HG03039 (cell line): ENCODE measurements around the gene DDX27.
"Not testable (repeated sequence)": the region's sequence is repeated elsewhere in the genome, so short reads cannot be mapped to it uniquely, and the experiment has no call there.

Source experiments
- ATAC-seq: cut with Tn5 transposase; IDR thresholded peaks from one replicate; pipeline ENCODE4 v1.9.1; 2021; ENCODE audit warnings: mild to moderate bottlenecking, moderate library complexity; ENCODE audit not compliant: unreplicated experiment

The DDX27 gene

DNA sequence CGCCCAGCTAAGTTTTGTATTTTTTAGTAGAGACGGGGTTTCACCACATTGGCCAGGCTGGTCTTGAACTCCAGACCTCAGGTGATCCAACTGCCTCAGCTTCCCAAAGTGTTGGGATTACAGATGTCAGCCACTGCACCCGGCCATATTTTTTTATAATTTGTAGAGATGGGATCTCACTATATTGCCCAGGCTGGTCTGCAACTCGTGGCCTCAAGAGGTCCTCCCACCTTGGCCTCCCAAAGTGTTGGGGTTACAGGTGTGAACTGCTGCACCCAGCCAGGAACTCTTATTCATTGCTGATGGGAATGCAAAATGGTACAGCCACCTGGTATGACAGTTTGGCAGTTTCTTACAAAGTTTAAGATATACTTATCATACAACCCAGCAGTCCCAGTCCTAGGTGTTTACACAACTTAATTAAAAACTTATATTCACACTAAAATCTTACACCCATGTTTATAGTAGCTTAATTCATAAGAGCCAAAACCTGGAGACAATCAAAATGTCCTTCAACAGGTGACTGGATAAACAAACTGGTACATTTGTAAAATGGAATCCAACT is 19.4 kb upstream of the DDX27 start:
- ATAC-seq, result no peak

DNA sequence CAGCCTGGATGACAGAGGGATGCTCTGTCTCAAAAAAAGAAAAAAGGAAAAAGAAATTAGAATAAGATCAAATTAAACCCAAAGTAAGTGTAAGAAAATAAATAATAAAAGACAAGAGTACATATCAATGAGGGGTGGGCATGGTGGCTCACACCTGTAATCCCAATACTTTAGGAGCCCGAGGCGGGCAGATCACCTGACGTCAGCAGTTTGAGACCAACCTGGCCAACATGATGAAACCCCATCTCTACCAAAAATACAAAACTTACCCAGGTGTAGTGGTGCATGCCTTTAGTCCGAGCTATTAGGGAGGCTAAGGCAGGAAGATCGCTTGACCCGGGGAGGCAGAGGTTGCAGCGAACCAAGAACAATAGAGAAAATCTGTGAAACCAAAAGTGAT is 16.2 kb upstream of the DDX27 start:
- ATAC-seq, result no peak

DNA sequence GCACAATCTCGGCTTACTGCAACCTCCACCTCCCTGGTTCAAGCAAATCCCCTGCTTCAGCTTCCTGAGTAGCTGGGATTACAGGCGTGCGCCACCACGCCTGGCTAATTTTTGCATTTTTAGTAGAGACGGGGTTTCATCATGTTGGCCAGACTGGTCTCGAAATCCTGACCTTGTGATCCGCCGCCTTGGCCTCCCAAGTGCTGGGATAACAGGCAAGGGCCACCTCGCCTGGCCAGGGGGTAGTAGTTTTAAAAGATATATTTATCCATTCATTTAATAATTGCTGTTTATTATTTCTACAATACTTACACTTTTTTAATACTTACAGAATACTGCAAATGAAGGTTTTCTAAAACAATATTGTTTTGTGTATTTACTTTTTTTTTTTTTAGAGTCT is 15.5 kb upstream of the DDX27 start:
- ATAC-seq, result no peak

DNA sequence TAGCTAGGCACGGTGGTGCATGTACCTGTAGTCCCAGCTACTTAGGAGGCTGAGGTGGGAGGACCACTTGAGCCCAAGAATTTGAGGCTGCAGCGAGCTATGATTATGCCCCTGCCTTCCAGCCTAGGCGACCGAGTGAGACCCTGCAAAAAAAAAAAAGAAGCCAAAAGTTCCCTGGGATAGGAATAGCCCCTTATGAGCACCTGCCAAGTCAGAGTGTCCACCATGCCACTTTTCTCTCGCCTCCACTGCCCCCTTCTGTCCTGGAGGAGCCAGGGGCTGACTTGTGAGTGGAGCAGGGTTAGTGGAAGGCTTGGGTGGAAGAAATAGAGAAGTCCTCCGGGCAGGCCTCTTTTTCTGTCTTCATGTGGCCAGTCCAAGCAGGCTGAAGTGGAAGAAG is 12.1 kb upstream of the DDX27 start:
- no peak for ATAC-seq

DNA sequence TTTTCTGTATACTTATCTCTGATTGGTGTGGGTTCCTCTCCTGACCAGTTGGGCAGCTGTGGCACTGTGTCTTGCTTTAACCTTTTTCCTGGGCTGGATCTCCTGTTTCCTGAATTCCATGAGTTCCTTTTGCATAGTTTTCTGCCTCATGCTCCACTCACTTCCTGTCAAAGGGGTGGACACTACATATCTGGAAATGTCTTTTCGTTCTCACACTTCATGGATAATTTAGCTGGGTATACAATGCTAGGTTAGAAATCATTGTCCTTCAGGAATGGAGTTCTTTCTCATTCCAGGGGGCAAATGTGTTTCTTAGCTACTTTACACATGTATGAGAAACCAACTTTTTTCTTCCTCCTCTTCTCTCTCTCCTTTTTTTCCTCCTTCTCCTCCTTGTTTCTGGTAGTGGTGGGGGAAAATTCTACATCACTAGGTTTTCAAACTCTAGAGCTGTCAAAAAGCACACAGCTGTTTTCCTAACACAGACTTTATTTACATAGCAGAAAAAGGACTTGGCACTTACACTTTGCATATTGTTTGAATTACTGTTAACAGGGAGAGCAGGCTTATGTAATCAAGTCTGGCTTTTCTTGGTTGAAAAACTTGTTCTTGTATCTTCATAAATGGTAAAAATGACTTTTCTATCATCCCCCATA is 9.0 kb upstream of the DDX27 start:
- no peak for ATAC-seq

DNA sequence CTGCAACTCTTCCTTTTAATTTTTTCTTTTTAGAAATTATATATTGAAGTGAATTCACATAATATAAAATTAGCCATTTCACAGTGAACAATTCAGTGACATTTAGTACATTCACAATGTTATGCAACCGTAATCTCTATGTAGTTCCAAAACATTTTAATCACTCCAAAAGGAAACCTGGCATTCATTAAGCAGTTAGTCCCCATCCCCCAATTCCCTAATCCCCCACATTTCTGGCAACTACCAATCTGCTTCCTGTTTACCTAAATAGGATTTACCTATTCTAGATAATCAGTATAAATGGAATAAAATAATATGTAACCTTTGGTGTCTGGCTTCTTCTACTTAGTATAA is 8.5 kb upstream of the DDX27 start:
- no peak for ATAC-seq

DNA sequence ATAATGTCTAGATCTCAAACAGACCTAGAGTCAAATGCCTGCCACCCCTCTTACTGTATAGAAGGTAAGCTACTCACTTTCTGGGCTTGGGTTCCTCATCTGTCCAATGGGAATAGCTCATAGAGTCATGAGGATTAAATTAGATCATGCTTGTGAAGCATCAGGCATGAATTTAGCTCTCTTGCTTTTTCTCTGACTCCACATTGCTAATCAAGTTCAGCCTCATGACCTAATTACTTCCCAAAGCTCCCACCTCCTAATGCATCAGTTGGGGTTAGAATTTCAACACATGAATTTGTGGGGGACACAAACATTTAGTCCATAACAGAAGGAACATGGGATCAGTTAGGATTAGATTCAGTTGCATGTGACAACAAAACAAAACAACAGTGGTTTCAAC is 4.6 kb upstream of the DDX27 start:
- ATAC-seq, result no peak

DNA sequence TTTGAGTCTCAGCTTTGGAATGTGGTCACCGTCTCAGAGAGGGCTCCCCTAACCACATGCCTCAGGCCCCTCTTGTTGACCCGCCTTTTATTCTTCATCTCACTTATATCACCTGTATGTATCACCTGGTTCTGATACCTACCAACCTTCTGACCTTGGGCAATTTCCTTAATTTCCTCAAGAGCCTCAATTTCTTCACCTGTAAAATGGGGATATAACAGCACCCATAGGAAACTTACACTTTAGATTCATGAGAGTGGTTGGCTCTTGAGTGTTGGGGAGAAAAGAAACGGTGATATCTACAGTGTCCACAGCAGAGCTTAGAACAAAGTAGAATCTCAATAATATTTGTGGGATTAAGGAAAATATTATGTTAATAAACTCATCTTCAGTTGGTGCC is 4.0 kb upstream of the DDX27 start:
- no peak for ATAC-seq

DNA sequence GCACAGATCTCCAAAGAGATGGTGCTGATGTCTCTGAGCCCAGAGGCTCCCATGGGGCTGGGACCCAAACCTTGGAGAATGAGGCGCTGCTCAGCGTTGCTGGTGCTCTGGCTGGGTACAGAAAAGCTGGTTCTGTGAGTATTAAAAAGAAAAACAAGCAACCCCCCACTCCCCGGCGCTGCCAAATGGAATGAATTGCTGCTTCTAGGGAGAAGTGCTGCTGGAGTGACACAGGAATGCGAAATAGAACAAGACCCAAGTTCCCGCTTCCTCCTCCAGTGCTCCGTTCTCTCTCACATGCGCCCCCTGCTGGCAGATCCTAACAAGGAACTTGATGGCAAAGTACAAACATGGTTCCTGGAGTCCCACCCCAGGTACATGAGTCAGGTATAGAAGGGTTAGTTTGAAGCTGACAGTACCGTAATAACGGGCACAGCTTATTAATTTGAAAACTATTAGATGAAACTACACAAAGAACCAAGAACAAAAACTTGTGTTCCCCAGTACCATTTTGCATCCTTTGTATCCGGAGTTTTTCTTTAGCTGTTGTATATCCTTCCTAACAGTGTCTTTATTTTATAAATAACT is 2.1 kb upstream of the DDX27 start:
- ATAC-seq, result no peak

DNA sequence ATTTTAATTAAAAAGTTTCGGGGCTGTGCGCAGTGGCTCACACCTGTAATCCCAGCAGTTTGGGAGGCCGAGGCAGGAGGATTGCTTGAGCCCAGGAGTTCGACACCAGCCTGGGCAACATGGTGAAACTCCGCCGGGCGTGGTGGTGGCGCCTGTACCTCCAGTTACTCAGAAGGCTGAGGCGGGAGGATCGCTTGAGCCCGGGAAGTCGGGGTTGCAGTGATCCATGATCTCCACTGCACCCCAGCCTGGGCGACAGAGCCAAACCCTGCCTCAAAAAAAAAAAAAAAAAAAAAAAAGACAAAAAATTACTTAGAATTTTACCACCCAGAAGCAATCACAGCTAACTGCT is 501 bp upstream of the DDX27 start:
- not testable (repeated sequence) for ATAC-seq

DNA sequence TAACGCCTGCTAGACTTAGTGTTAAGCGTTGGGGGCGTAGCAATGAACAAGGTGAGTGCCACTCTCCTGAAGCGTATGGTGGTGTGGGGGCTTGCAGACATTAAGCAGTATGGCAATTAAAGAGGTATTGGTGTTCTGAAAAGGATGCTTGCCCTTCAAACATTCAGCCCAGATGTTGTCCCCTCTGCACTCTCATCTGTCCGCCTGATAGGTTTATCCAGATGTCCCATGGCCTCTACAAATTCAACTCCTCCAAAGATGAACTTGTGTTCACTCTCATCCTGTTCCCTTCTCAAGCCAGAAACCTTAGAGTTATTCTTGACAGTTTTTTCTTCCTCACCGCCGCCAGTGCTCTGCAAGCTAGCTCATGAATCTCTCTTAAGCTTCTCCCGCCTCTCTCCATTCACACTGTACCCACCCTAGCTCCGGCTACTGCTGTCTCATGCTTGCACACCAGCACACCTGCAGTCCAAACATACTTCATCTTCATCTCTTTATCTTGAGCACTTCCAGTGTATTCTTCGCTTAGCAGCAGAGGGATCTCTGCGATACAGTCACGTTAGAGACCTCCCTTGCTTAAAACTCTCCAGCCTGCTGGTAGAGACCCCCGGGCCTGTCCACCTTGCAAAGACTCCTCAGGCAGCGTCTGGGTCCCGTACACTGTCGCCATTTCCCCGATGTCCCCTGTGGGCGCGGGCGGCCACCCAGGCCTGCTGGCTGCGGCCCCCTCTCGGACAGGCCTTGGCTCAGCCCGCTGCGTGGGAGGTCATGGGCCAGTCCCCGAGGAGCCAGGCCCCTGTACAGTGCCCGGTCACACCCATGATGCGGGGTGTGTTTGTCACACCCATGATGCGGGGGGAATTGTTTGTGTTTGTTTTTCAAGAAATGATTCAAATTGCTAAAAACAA is 962 bp downstream of the DDX27 start:
- no peak for ATAC-seq

DNA sequence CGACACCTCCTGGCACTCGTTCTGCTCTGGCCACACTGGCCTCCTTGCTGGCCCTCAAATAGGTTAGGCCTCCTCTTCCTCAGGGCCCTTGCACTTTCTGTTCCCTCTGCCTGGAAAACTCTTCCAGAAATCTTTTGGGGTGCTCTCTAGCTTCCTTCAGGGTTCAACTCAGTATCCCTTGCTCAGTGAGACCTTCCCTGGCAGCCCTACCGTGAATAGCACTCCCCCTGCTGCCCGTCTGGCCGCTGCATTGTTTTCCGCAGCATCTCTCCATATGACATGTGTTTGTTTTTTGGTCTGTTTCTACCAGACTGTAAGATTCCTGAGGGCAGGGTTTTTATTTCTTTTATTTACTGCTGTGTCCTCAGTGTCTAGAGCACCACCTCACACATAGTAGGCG is 6.7 kb downstream of the DDX27 start:
- ATAC-seq, result no peak

DNA sequence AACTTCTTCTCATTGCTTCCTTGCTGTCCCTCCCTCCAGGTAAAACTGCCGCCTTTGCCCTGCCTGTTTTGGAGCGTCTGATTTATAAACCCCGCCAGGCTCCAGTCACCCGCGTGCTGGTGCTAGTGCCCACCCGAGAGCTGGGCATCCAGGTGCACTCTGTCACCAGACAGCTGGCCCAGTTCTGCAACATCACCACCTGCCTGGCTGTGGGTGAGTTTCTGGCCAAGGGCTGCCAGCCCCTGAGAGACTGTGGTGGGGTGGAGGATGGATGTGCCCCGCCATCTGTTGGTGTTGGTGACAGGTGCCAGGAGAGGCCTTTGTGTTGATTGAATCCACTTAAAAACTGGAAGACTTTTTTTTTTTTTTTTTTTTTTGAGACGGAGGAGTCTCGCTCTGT is 9.5 kb downstream of the DDX27 start:
- no peak for ATAC-seq

DNA sequence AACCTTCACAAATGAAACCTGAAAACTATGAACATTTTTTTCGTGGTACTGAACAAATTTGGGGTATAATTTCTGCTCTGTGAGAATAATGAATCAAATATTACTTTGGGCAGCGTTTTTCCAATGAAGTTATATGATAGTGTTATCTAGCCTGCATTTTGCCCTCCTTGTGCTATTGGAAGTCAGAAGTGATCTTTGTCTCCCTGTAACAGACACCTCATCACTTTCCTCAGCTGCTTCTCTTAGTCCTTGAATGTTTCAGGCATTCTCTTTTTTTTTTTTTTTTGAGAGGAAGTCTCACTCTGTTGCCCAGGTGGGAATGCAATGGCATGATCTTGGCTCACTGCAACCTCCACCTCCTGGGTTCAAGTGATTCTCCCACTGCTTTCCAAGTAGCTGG is 10.2 kb downstream of the DDX27 start:
- no peak for ATAC-seq

DNA sequence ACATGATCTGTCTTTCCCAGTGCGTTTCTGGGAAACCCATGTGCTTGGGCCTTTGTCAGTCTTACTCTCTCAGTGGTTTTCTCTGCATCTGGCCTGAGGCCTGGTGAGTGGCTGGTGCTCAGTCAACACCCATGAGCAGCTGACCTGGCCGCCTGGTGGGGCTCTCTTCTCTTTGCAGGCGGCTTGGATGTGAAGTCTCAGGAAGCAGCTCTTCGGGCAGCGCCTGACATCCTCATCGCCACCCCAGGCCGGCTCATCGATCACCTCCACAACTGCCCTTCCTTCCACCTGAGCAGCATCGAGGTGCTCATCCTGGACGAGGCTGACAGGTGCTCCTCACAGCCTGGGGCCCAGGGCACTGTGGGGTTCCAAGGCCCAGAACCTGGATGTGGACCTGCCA is 10.8 kb downstream of the DDX27 start:
- no peak for ATAC-seq

DNA sequence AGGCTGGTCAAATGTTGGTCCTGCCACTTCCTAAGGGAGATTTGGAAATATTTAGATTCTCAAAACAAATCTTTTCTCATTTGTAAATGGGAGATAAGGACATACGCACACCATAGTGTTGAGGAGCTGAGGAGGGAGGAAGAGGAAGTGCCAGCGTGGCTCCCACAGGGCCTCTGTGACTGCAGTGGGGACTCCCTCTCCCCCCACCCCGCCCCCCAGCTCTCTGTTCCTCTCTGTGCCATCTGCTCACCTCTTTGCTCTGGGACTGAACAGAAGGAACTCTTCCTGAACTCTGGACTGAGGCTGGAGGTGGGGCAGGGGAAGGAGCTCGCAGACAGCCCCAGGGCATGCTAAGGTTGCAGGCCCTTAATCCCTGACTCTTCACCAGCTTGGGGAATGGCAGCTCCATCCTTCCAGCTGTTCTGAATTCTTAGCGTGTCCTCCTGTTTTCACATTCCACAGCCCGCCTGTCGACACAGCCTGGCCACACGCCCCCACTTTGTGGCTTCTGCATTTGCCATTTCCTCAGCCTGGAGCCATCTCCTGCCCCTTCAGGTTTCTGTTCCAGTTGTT is 11.4 kb downstream of the DDX27 start:
- no peak for ATAC-seq

DNA sequence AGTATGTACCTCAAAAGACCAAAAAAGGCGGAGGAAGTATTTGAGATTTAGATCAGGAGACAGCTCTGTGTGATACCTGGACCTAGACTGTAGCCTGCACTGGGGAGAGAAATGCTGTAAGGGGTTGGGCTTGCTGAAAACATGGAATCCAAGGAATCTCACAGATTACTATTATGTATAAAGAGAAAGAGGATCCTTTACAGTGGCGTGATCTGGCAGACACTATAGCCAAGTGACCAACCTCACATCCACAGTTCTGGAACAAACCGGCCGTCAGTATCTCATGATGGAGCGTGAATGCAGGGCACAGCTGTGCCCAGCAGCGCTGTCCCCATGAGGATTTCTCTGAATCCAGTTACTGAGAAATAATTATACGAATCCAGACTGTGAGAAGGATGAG is 12.3 kb downstream of the DDX27 start:
- ATAC-seq, result no peak

DNA sequence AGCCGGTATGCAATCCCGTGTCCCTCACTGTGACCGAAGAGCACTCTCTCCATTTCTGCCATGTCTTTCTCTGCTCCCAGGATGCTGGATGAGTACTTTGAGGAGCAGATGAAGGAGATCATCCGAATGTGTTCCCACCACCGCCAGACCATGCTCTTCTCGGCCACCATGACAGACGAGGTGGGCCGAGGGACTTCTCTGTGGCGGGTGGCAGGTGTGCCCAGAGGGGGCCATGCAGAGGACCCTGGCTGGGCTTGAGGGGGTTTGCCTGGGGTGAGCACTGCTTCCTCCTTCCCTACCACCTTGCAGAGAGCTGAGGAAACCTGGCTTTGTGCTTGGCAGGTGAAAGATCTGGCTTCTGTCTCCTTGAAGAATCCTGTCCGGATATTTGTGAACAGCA is 14.0 kb downstream of the DDX27 start:
- ATAC-seq, result no peak

DNA sequence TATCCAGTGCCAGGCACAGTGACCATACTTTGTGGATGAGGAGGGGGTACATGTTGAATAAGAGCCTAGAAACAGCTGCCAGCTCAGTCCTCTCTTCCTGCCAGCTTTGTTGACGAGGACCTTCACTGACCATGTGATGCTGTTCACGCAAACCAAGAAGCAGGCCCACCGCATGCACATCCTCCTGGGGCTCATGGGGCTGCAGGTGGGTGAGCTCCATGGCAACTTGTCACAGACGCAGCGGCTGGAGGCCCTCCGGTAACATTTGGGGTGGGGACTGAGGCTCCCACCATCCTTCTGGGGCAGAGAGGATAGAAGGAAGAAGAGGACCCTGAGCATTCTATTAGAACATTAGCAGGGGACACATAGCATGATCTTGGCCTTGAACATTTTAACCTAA is 15.6 kb downstream of the DDX27 start:
- ATAC-seq, result no peak

DNA sequence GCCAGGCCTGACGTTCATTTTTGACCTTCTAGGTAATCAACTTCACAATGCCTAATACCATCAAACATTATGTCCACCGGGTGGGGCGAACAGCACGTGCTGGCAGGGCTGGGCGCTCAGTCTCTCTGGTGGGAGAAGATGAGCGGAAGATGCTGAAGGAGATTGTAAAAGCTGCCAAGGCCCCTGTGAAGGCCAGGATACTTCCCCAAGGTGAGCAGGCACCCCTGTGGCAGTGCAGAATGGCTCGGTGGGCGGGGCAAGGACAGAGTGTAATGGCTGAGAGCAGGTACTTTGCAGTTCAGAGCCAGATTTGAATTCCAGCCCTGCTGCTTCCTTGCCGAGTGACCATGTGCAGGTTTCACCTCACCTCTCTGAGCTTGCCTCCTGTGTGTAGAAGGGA is 17.1 kb downstream of the DDX27 start:
- ATAC-seq, result no peak

DNA sequence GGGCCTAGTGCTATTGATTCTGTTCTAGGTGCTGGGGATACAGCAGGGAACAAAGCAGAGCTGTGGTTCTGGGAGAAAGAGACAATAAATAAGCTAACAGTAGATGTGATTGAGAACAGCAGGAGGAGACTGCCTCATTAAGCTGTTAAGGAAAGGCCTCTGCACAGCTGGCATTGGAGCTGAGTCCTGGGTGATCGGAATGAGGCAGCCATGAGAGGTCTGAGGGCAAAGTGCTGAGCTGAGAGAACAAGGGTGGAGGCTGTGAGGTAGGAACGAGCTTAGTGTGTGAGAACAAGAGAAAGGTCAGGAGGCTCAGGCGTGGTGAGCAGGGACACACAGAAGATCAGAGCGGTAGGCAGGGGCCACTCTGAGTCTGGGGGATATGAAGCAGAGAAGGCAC is 18.3 kb downstream of the DDX27 start:
- no peak for ATAC-seq
